Measurements from ENCODE around the gene USP16.

Gene USP16

GRCh38 chr21:29029524-29029923 lies 5.1 kb downstream of the USP16 start:
- Histone ChIP-seq H3K4me1 (ENCODE audit: control insufficient read depth in 5 of 5, insufficient read depth in 5 of 5, low read length in 5 of 5) (peaks cover 4 to 26% (median 13%) of the 10 kb centered on the region in 5 donors), H3K4me3 (ENCODE audit: low read depth in 1 of 5, low read length in 5 of 5) (no peak overlapping the region), H3K27ac (ENCODE audit: low read depth, low read length) (no peak overlapping the region), H3K36me3 (ENCODE audit: control insufficient read depth in 5 of 5, insufficient read depth in 5 of 5, low read length in 5 of 5) (peaks cover 26 to 38% (median 31%) of the 10 kb centered on the region in 5 donors), H3K9ac (ENCODE audit: low read length in 5 of 5) (no peak overlapping the region), H3K9me3 (ENCODE audit: control insufficient read depth in 5 of 5, low read length in 5 of 5) (no peaks in the 10 kb centered on the region), H3K27me3 (ENCODE audit: control insufficient read depth in 5 of 5, insufficient read depth in 4 of 5, low read length in 5 of 5) (no peaks in the 10 kb centered on the region)

GRCh38 chr21:29030909-29031308 lies 6.4 kb downstream of the USP16 start:
- H3K36me3 ChIP-seq (ENCODE audit: control insufficient read depth in 5 of 5, insufficient read depth in 5 of 5, low read length in 5 of 5) = peaks cover 26 to 50% (median 39%) of the 10 kb centered on the region in 5 donors

GRCh38 chr21:29033301-29033700 lies 8.8 kb downstream of the USP16 start:
- H3K4me3 ChIP-seq (ENCODE audit: low read depth in 1 of 5, low read length in 5 of 5) = no peak overlapping the region
- H3K9ac ChIP-seq (ENCODE audit: low read length in 5 of 5) = no peak overlapping the region
- H3K27me3 ChIP-seq (ENCODE audit: control insufficient read depth in 5 of 5, insufficient read depth in 4 of 5, low read length in 5 of 5) = no peaks in the 10 kb centered on the region
- no peaks in the 10 kb centered on the region for H3K9me3 ChIP-seq (ENCODE audit: control insufficient read depth in 5 of 5, low read length in 5 of 5)
- H3K27ac ChIP-seq (ENCODE audit: low read depth, low read length) = no peak overlapping the region
- H3K4me1 ChIP-seq (ENCODE audit: control insufficient read depth in 5 of 5, insufficient read depth in 5 of 5, low read length in 5 of 5) = peaks cover 0 to 9% (median 0%) of the 10 kb centered on the region in 5 donors
- H3K36me3 ChIP-seq (ENCODE audit: control insufficient read depth in 5 of 5, insufficient read depth in 5 of 5, low read length in 5 of 5) = peaks cover 41 to 73% (median 58%) of the 10 kb centered on the region in 5 donors

More at GRCh38 chr21:29030909-29031308, 6.4 kb downstream of the USP16 start:
- Histone ChIP-seq H3K4me3 (ENCODE audit: low read depth in 1 of 5, low read length in 5 of 5) (no peak overlapping the region), H3K27me3 (ENCODE audit: control insufficient read depth in 5 of 5, insufficient read depth in 4 of 5, low read length in 5 of 5) (no peaks in the 10 kb centered on the region), H3K4me1 (ENCODE audit: control insufficient read depth in 5 of 5, insufficient read depth in 5 of 5, low read length in 5 of 5) (peaks cover 0 to 18% (median 6%) of the 10 kb centered on the region in 5 donors), H3K9ac (ENCODE audit: low read length in 5 of 5) (no peak overlapping the region), H3K9me3 (ENCODE audit: control insufficient read depth in 5 of 5, low read length in 5 of 5) (no peaks in the 10 kb centered on the region), H3K27ac (ENCODE audit: low read depth, low read length) (no peak overlapping the region)

- H3K36me3 ChIP-seq (ENCODE audit: control insufficient read depth in 5 of 5, insufficient read depth in 5 of 5, low read length in 5 of 5) = peaks cover 46 to 78% (median 61%) of the 10 kb centered on the region in 5 donors
- no peak overlapping the region for H3K27ac ChIP-seq (ENCODE audit: low read depth, low read length)
Measured at GRCh38 chr21:29033871-29034270, 9.4 kb downstream of the USP16 start.

GRCh38 chr21:29034678-29035077 lies 10.2 kb downstream of the USP16 start:
- peaks cover 53 to 80% (median 67%) of the 10 kb centered on the region in 5 donors for H3K36me3 ChIP-seq (ENCODE audit: control insufficient read depth in 5 of 5, insufficient read depth in 5 of 5, low read length in 5 of 5)
- H3K4me3 ChIP-seq (ENCODE audit: low read depth in 1 of 5, low read length in 5 of 5) = no peak overlapping the region
- no peak overlapping the region for H3K27ac ChIP-seq (ENCODE audit: low read depth, low read length)
- no peaks in the 10 kb centered on the region for H3K9me3 ChIP-seq (ENCODE audit: control insufficient read depth in 5 of 5, low read length in 5 of 5)
- H3K4me1 ChIP-seq (ENCODE audit: control insufficient read depth in 5 of 5, insufficient read depth in 5 of 5, low read length in 5 of 5) = peaks cover 0 to 5% (median 0%) of the 10 kb centered on the region in 5 donors
- H3K9ac ChIP-seq (ENCODE audit: low read length in 5 of 5) = no peak overlapping the region
- H3K27me3 ChIP-seq (ENCODE audit: control insufficient read depth in 5 of 5, insufficient read depth in 4 of 5, low read length in 5 of 5) = no peaks in the 10 kb centered on the region

More at GRCh38 chr21:29033871-29034270, 9.4 kb downstream of the USP16 start:
- no peaks in the 10 kb centered on the region for H3K27me3 ChIP-seq (ENCODE audit: control insufficient read depth in 5 of 5, insufficient read depth in 4 of 5, low read length in 5 of 5)
- no peaks in the 10 kb centered on the region for H3K9me3 ChIP-seq (ENCODE audit: control insufficient read depth in 5 of 5, low read length in 5 of 5)
- peaks cover 0 to 9% (median 0%) of the 10 kb centered on the region in 5 donors for H3K4me1 ChIP-seq (ENCODE audit: control insufficient read depth in 5 of 5, insufficient read depth in 5 of 5, low read length in 5 of 5)
- no peak overlapping the region for H3K9ac ChIP-seq (ENCODE audit: low read length in 5 of 5)
- no peak overlapping the region for H3K4me3 ChIP-seq (ENCODE audit: low read depth in 1 of 5, low read length in 5 of 5)

GRCh38 chr21:29052224-29052623 lies 27.8 kb downstream of the USP16 start:
- H3K27ac ChIP-seq (ENCODE audit: low read depth, low read length) = no peak overlapping the region
- no peak overlapping the region for H3K4me3 ChIP-seq (ENCODE audit: low read depth in 1 of 5, low read length in 5 of 5)
- H3K27me3 ChIP-seq (ENCODE audit: control insufficient read depth in 5 of 5, insufficient read depth in 4 of 5, low read length in 5 of 5) = no peaks in the 10 kb centered on the region
- no peaks in the 10 kb centered on the region for H3K9me3 ChIP-seq (ENCODE audit: control insufficient read depth in 5 of 5, low read length in 5 of 5)
- peaks cover 54 to 91% (median 77%) of the 10 kb centered on the region in 5 donors for H3K36me3 ChIP-seq (ENCODE audit: control insufficient read depth in 5 of 5, insufficient read depth in 5 of 5, low read length in 5 of 5)
- no peaks in the 10 kb centered on the region for H3K4me1 ChIP-seq (ENCODE audit: control insufficient read depth in 5 of 5, insufficient read depth in 5 of 5, low read length in 5 of 5)
- H3K9ac ChIP-seq (ENCODE audit: low read length in 5 of 5) = no peak overlapping the region

GRCh38 chr21:29053011-29053553 lies 28.6 kb downstream of the USP16 start:
- Histone ChIP-seq H3K36me3 (ENCODE audit: control insufficient read depth in 5 of 5, insufficient read depth in 5 of 5, low read length in 5 of 5) (peaks cover 49 to 87% (median 73%) of the 10 kb centered on the region in 5 donors), H3K27me3 (ENCODE audit: control insufficient read depth in 5 of 5, insufficient read depth in 4 of 5, low read length in 5 of 5) (no peaks in the 10 kb centered on the region)

GRCh38 chr21:29053656-29054055 lies 29.2 kb downstream of the USP16 start:
- Histone ChIP-seq H3K9me3 (ENCODE audit: control insufficient read depth in 5 of 5, low read length in 5 of 5) (no peaks in the 10 kb centered on the region), H3K9ac (ENCODE audit: low read length in 5 of 5) (no peak overlapping the region), H3K4me3 (ENCODE audit: low read depth in 1 of 5, low read length in 5 of 5) (no peak overlapping the region), H3K36me3 (ENCODE audit: control insufficient read depth in 5 of 5, insufficient read depth in 5 of 5, low read length in 5 of 5) (peaks cover 46 to 89% (median 76%) of the 10 kb centered on the region in 5 donors), H3K4me1 (ENCODE audit: control insufficient read depth in 5 of 5, insufficient read depth in 5 of 5, low read length in 5 of 5) (no peaks in the 10 kb centered on the region), H3K27me3 (ENCODE audit: control insufficient read depth in 5 of 5, insufficient read depth in 4 of 5, low read length in 5 of 5) (no peaks in the 10 kb centered on the region), H3K27ac (ENCODE audit: low read depth, low read length) (no peak overlapping the region)

More at GRCh38 chr21:29053011-29053553, 28.6 kb downstream of the USP16 start:
- no peak overlapping the region for H3K27ac ChIP-seq (ENCODE audit: low read depth, low read length)
- no peak overlapping the region for H3K9ac ChIP-seq (ENCODE audit: low read length in 5 of 5)
- H3K4me1 ChIP-seq (ENCODE audit: control insufficient read depth in 5 of 5, insufficient read depth in 5 of 5, low read length in 5 of 5) = no peaks in the 10 kb centered on the region
- H3K9me3 ChIP-seq (ENCODE audit: control insufficient read depth in 5 of 5, low read length in 5 of 5) = no peaks in the 10 kb centered on the region
- no peak overlapping the region for H3K4me3 ChIP-seq (ENCODE audit: low read depth in 1 of 5, low read length in 5 of 5)

- no peaks in the 10 kb centered on the region for H3K4me1 ChIP-seq (ENCODE audit: control insufficient read depth in 5 of 5, insufficient read depth in 5 of 5, low read length in 5 of 5)
- H3K4me3 ChIP-seq (ENCODE audit: low read depth in 1 of 5, low read length in 5 of 5) = no peak overlapping the region
- peaks cover 49 to 89% (median 76%) of the 10 kb centered on the region in 5 donors for H3K36me3 ChIP-seq (ENCODE audit: control insufficient read depth in 5 of 5, insufficient read depth in 5 of 5, low read length in 5 of 5)
- H3K9ac ChIP-seq (ENCODE audit: low read length in 5 of 5) = no peak overlapping the region
- H3K27me3 ChIP-seq (ENCODE audit: control insufficient read depth in 5 of 5, insufficient read depth in 4 of 5, low read length in 5 of 5) = no peaks in the 10 kb centered on the region
- H3K27ac ChIP-seq (ENCODE audit: low read depth, low read length) = no peak overlapping the region
- H3K9me3 ChIP-seq (ENCODE audit: control insufficient read depth in 5 of 5, low read length in 5 of 5) = no peaks in the 10 kb centered on the region
Measured at GRCh38 chr21:29055080-29055479, 30.6 kb downstream of the USP16 start.

GRCh38 chr21:29056005-29056404 lies 31.5 kb downstream of the USP16 start:
- Histone ChIP-seq H3K4me3 (ENCODE audit: low read depth in 1 of 5, low read length in 5 of 5) (no peak overlapping the region), H3K27ac (ENCODE audit: low read depth, low read length) (no peak overlapping the region), H3K36me3 (ENCODE audit: control insufficient read depth in 5 of 5, insufficient read depth in 5 of 5, low read length in 5 of 5) (peaks cover 50 to 89% (median 76%) of the 10 kb centered on the region in 5 donors), H3K9ac (ENCODE audit: low read length in 5 of 5) (no peak overlapping the region), H3K9me3 (ENCODE audit: control insufficient read depth in 5 of 5, low read length in 5 of 5) (no peaks in the 10 kb centered on the region), H3K4me1 (ENCODE audit: control insufficient read depth in 5 of 5, insufficient read depth in 5 of 5, low read length in 5 of 5) (no peaks in the 10 kb centered on the region), H3K27me3 (ENCODE audit: control insufficient read depth in 5 of 5, insufficient read depth in 4 of 5, low read length in 5 of 5) (no peaks in the 10 kb centered on the region)

All from subcutaneous abdominal adipose tissue (tissue), 5 donors.